Gastrocnemius medialis (tissue), 4 donors: ENCODE results near the gene PAPSS2.

Experiments
- POLR2A ChIP-seq, 2 donors: fragments of 450-650 bp; IDR thresholded peaks; one replicate each; pipeline ENCODE4 v1.6.1; 2017; ENCODE audit warnings: antibody characterized with exemption in 2 of 2, mild to moderate bottlenecking in 2 of 2, moderate library complexity in 2 of 2
- TF ChIP-seq, protein P1 (sequence below), 5 experiments: fragments of 450-650 bp in 3 of 5; fragments of 200-600 bp in 2 of 5; sonication (generic) in 2 of 5; IDR thresholded peaks in 4 of 5; conservative IDR thresholded peaks in 1 of 5; 1 replicate in 4 of 5; 2 replicates in 1 of 5; pipeline ENCODE4 v1.5.1; 2016 to 2019; ENCODE audit warnings: antibody characterized with exemption in 5 of 5, mild to moderate bottlenecking in 3 of 5, moderate library complexity in 3 of 5

DNA sequence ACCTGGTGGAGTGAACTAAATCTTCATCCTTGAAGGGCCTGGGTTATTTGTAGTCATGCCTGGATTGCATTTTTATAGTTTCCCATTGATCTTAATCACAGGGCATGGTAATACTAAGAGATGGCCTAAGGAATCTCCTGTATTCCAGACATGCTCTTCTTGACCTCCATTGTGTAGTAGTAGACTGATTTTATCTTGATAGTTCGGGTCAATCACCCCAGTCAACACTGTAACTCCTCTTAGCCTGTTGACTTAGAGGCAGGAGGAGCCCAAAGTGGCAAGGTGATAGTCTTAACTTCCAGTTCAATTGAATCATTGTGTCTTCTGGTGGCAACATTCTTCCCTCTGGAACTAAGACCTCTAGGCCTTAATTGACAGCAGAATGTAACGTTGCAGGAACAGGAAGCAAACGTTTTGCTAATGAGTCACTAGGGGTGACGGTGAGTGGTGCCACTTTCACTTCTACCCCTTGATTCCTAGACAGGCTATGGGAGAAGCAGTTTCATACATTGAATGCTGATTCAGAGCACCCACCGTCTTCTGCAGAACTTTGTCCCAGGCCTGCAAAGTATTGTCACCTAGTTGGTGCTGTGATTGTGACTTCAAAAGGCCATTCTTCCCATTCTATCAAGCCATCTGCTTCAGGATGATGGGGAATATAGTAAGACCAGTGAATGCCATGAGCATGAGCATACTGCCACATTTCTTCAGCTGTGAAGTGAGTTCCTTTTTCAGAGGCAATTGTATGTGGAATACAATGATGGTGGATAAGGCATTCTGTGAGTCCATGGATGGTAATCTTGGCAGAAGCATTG, 24.0 kb upstream of the PAPSS2 start:
- TF ChIP-seq, protein P1, sequence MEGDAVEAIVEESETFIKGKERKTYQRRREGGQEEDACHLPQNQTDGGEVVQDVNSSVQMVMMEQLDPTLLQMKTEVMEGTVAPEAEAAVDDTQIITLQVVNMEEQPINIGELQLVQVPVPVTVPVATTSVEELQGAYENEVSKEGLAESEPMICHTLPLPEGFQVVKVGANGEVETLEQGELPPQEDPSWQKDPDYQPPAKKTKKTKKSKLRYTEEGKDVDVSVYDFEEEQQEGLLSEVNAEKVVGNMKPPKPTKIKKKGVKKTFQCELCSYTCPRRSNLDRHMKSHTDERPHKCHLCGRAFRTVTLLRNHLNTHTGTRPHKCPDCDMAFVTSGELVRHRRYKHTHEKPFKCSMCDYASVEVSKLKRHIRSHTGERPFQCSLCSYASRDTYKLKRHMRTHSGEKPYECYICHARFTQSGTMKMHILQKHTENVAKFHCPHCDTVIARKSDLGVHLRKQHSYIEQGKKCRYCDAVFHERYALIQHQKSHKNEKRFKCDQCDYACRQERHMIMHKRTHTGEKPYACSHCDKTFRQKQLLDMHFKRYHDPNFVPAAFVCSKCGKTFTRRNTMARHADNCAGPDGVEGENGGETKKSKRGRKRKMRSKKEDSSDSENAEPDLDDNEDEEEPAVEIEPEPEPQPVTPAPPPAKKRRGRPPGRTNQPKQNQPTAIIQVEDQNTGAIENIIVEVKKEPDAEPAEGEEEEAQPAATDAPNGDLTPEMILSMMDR (IDR thresholded peaks at IDR 0.05 in 4 of 5, conservative IDR thresholded peaks at IDR 0.05 in 1 of 5): no peak
- TF ChIP-seq POLR2A (IDR thresholded peaks at IDR 0.05): no peak
